H1 (cell line): ENCODE data around the gene FAM200B. TPM values are rescaled to one million over a fixed set of nuclear protein-coding genes. Genes with fewer than 3 reads are reported as not detected.

Experiments used
- CTCF ChIA-PET: fragments of 300-600 bp; sonication (Branson Sonifier 250); formaldehyde crosslinking; loops from one replicate; lab custom pipeline; 2021; ENCODE audit not compliant: partially characterized antibody; lab: Charles Lee
- POLR2A ChIA-PET: fragments of 300-600 bp; sonication (Branson Sonifier 250); formaldehyde crosslinking; loops from one replicate; lab custom pipeline; 2021; ENCODE audit warnings: inconsistent platforms; ENCODE audit not compliant: partially characterized antibody; lab: Charles Lee
- DNase-seq, 2 experiments: peaks; one replicate each; pipeline versions ENCODE4 v3.0.0 to v3.0.0-alpha.2; 2010 to 2022; ENCODE audit warnings: low spot score in 2 of 2, low read depth in 1 of 2, mixed read lengths in 1 of 2
- FAIRE-seq: peaks from 2 replicates; lab custom pipeline; 2011; peaks lifted over from hg19 to GRCh38; lab: Jason Lieb, UNC
- H2AFZ ChIP-seq: 2 replicates; pipeline ENCODE4 v1.8.1; 2012; ENCODE audit warnings: low read length, inconsistent platforms
- H2AK5ac ChIP-seq: 2 replicates; pipeline ENCODE4 v1.6.1; 2013; ENCODE audit warnings: low read depth, low read length
- H2BK120ac ChIP-seq: replicated peaks from 2 replicates; pipeline ENCODE3; 2013; ENCODE audit warnings: low read depth, low read length, inconsistent platforms
- H2BK12ac ChIP-seq: 2 replicates; pipeline ENCODE4 v1.6.1; 2013; ENCODE audit warnings: low read depth, low read length
- H2BK15ac ChIP-seq: 2 replicates; pipeline ENCODE4 v1.6.1; 2013; ENCODE audit warnings: low read length
- H2BK20ac ChIP-seq: 2 replicates; pipeline ENCODE4 v1.6.1; 2013; ENCODE audit warnings: low read length
- H2BK5ac ChIP-seq: 2 replicates; pipeline ENCODE4 v1.6.1; 2013; ENCODE audit warnings: low read depth, low read length
- H3K14ac ChIP-seq: 2 replicates; pipeline ENCODE4 v1.6.1; 2013; ENCODE audit warnings: inconsistent platforms; ENCODE audit not compliant: insufficient read length
- H3K18ac ChIP-seq: 2 replicates; pipeline ENCODE4 v1.6.1; 2013; ENCODE audit warnings: low read length; ENCODE audit errors: extremely low read depth
- H3K23ac ChIP-seq: 2 replicates; pipeline ENCODE4 v1.6.1; 2013; ENCODE audit warnings: inconsistent platforms; ENCODE audit not compliant: insufficient read length
- H3K23me2 ChIP-seq: 2 replicates; pipeline ENCODE4 v1.6.1; 2013; ENCODE audit warnings: low read depth, low read length
- H3K27ac ChIP-seq: 2 replicates; pipeline ENCODE4 v1.6.1; 2011; ENCODE audit warnings: low read depth, low read length, inconsistent platforms
- H3K27me3 ChIP-seq, 4 experiments: replicated peaks in 1 of 4; 1 replicate in 1 of 4; 2 replicates in 3 of 4; pipeline versions ENCODE4 v1.6.1 to v1.8.1; 2011 to 2013; ENCODE audit warnings: low read length in 3 of 4, mild to moderate bottlenecking in 3 of 4, inconsistent platforms in 2 of 4, mixed read lengths in 2 of 4, moderate library complexity in 1 of 4; ENCODE audit not compliant: control insufficient read depth in 3 of 4, insufficient read depth in 3 of 4; ENCODE audit errors: extremely low read depth in 1 of 4
- H3K36me3 ChIP-seq, 4 experiments: 2 replicates each; pipeline versions ENCODE4 v1.6.1 to v1.8.1; 2011 to 2013; ENCODE audit warnings: mild to moderate bottlenecking in 4 of 4, low read length in 3 of 4, moderate library complexity in 2 of 4, control low read depth in 1 of 4, inconsistent platforms in 1 of 4; ENCODE audit not compliant: insufficient read depth in 4 of 4, control insufficient read depth in 2 of 4
- H3K4ac ChIP-seq: replicated peaks from 2 replicates; pipeline ENCODE3; 2013; ENCODE audit warnings: low read length, low read depth, mixed read lengths, inconsistent platforms; ENCODE audit not compliant: insufficient read length
- H3K4me1 ChIP-seq, 4 experiments: replicated peaks in 1 of 4; 1 replicate in 1 of 4; 2 replicates in 3 of 4; pipeline versions ENCODE4 v1.6.1 to v1.8.1; 2011 to 2013; ENCODE audit warnings: low read length in 3 of 4, inconsistent platforms in 2 of 4, mixed read lengths in 1 of 4; ENCODE audit not compliant: insufficient read depth in 4 of 4, control insufficient read depth in 3 of 4
- H3K4me2 ChIP-seq, 2 experiments: 2 replicates each; pipeline versions ENCODE4 v1.6.1 to v1.8.1; 2011 to 2013; ENCODE audit warnings: low read depth in 2 of 2, low read length in 2 of 2, control low read depth in 1 of 2, inconsistent platforms in 1 of 2, mild to moderate bottlenecking in 1 of 2; ENCODE audit not compliant: insufficient read depth in 1 of 2
- H3K4me3 ChIP-seq, 4 experiments: fragments of 200-600, 300-600 bp in 1 of 4; sonication (generic), shearing (Covaris generic), sonication (Bioruptor Twin) in 1 of 4; 2 replicates each; pipeline versions ENCODE4 v1.5.1 to v1.8.1; 2011 to 2016; ENCODE audit warnings: low read length in 4 of 4, low read depth in 3 of 4, control low read depth in 2 of 4, inconsistent platforms in 2 of 4, mild to moderate bottlenecking in 2 of 4, mixed read lengths in 1 of 4, moderate library complexity in 1 of 4; ENCODE audit not compliant: insufficient read depth in 2 of 4; ENCODE audit errors: extremely low read depth in 1 of 4
- H3K56ac ChIP-seq: replicated peaks from 2 replicates; pipeline ENCODE3; 2013; ENCODE audit warnings: low read depth, mild to moderate bottlenecking, mixed read lengths, low read length, inconsistent platforms; ENCODE audit not compliant: insufficient read length
- H3K79me1 ChIP-seq: 2 replicates; pipeline ENCODE4 v1.6.1; 2013; ENCODE audit warnings: low read depth, low read length, control low read depth
- H3K79me2 ChIP-seq, 2 experiments: 2 replicates each; pipeline versions ENCODE4 v1.6.1 to v1.8.1; 2012 to 2013; ENCODE audit warnings: low read length in 2 of 2, mild to moderate bottlenecking in 2 of 2, inconsistent platforms in 1 of 2; ENCODE audit not compliant: insufficient read depth in 2 of 2, control insufficient read depth in 1 of 2
- H3K9ac ChIP-seq, 4 experiments: replicated peaks in 1 of 4; 1 replicate in 1 of 4; 2 replicates in 3 of 4; pipeline versions ENCODE4 v1.6.1 to v1.8.1; 2011 to 2013; ENCODE audit warnings: low read depth in 3 of 4, low read length in 3 of 4, control low read depth in 2 of 4, mild to moderate bottlenecking in 2 of 4, moderate library complexity in 2 of 4, inconsistent platforms in 1 of 4; ENCODE audit errors: extremely low read depth in 1 of 4
- H3K9me3 ChIP-seq, 2 experiments: 2 replicates each; pipeline versions ENCODE4 v1.6.1 to v1.8.1; 2012 to 2013; ENCODE audit warnings: mild to moderate bottlenecking in 2 of 2, moderate library complexity in 2 of 2, control low read depth in 1 of 2, inconsistent platforms in 1 of 2, low read depth in 1 of 2, low read length in 1 of 2, mixed read lengths in 1 of 2; ENCODE audit not compliant: insufficient read depth in 2 of 2
- H4K20me1 ChIP-seq, 2 experiments: replicated peaks in 1 of 2; 2 replicates each; pipeline versions ENCODE3 to v1.8.1; 2011 to 2013; ENCODE audit warnings: inconsistent platforms in 2 of 2, low read length in 2 of 2, mild to moderate bottlenecking in 1 of 2; ENCODE audit not compliant: insufficient read depth in 2 of 2, control insufficient read depth in 1 of 2
- H4K5ac ChIP-seq: 2 replicates; pipeline ENCODE4 v1.6.1; 2013; ENCODE audit warnings: low read length, low read depth, mixed read lengths, inconsistent platforms; ENCODE audit not compliant: insufficient read length
- H4K8ac ChIP-seq: 2 replicates; pipeline ENCODE4 v1.8.0; 2013; ENCODE audit warnings: mild to moderate bottlenecking, moderate library complexity, low read length, inconsistent platforms; ENCODE audit not compliant: insufficient read depth; ENCODE audit errors: extremely low read depth
- H4K91ac ChIP-seq: replicated peaks from 2 replicates; pipeline ENCODE3; 2013; ENCODE audit warnings: low read length, mixed read lengths, inconsistent platforms; ENCODE audit not compliant: insufficient read length
- PHF8 ChIP-seq: fragments of 200-600 bp; sonication (generic); conservative IDR thresholded peaks from 2 replicates; pipeline ENCODE4 v1.7.1; 2012; ENCODE audit warnings: low read depth, mild to moderate bottlenecking, inconsistent platforms, low read length, moderate library complexity
- WGBS, 2 experiments: shearing (Covaris generic) in 1 of 2; methylation state at CpG; one replicate each; pipeline versions ENCODE4 v1.1.6 to v1.1.7; 2013 to 2015; ENCODE audit warnings: low lambda C conversion rate in 2 of 2, mixed read lengths in 2 of 2, inconsistent platforms in 1 of 2, low coverage in 1 of 2, missing lambda C conversion rate in 1 of 2; ENCODE audit not compliant: insufficient replicate concordance in 2 of 2, insufficient coverage in 1 of 2, insufficient read length in 1 of 2; ENCODE audit errors: extremely low coverage in 1 of 2, missing lambda C conversion rate in 1 of 2; 5-methylcytosine and 5-hydroxymethylcytosine counted together
- polyA plus RNA-seq, 7 experiments: library from polyadenylated mRNA; depleted of rRNA in 3 of 7; stranded (reverse) in 5 of 7; unstranded in 2 of 7; fragments of >200 nt in 5 of 7; fragments of 200-250 nt in 2 of 7; gene quantifications; 1 replicate in 5 of 7; 2 replicates in 1 of 7; 4 replicates in 1 of 7; pipeline versions ENCODE4 v1.2.1 to v1.2.3, GENCODE V29; 2011 to 2013; ENCODE audit warnings: missing spikeins in 2 of 7, mixed read lengths in 2 of 7
- total RNA-seq: library from RNA; stranded (reverse); fragmentation: NEBNext Ultra II Directional; extraction: Animal tissue kit (Norgen Biotek cat#: 25700); gene quantifications from 2 replicates; pipeline ENCODE4 v1.2.1, GENCODE V29; 2021

FAM200B gene
- total and polyA plus RNA-seq, 2 of the 8 experiments (the other 6 are each of a cell fraction or from before 2014, with no cell fraction given), result 10.7 to 23.7 TPM

DNA sequence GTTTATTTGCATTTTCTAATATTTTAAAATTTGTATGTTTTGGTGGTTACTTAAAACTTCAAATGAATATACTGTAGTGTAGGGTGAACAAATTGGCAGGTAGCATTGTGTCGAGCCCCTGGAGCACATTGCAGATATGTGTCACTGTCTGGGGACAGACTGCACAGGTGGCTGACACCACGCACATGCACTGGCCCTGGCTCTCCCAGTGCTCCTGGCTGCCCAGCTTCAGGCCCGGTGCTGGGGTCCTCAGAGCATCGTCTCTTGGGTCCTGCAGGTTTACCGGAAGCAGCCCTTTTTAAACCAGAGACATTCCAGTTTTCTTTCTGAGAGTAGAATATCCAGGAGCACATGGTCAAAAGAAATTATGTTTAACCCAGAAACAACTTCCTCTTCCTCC is 36.8 kb downstream of the FAM200B start:
- no peak overlapping the region for H2AFZ ChIP-seq

More for the DNA sequence above, 36.8 kb downstream of the FAM200B start:
- no peak overlapping the region for H2AK5ac ChIP-seq
- H2BK12ac ChIP-seq, result no peak overlapping the region
- H3K79me2 ChIP-seq, result no peaks in the 10 kb centered on the region
- no peak overlapping the region for H3K27ac ChIP-seq
- H3K4me3 ChIP-seq, result no peak overlapping the region
- no peak overlapping the region for H4K8ac ChIP-seq
- no peak overlapping the region for H3K4me2 ChIP-seq
- H3K4ac ChIP-seq, result no peak overlapping the region
- H3K27me3 ChIP-seq, result peaks cover 0 to 1% (median 0%) of the 10 kb centered on the region in 4 experiments; a peak in 1 of 7 replicates
- H3K56ac ChIP-seq, result no peak overlapping the region
- 92% methylated on average over 5 of the region's 5 CpGs; no CpG with 5 or more reads in 1 of the 2 experiments for WGBS, 2 experiments
- no peak for TF ChIP-seq PHF8
- H3K14ac ChIP-seq, result no peak overlapping the region
- H4K91ac ChIP-seq, result no peak overlapping the region
- H3K9ac ChIP-seq, result no peak overlapping the region
- ChIA-PET POLR2A (no interaction called here), CTCF (interaction anchor here (0.9 kb wide), 1 partner anchor 88 kb away, joined by 3 read pairs; no protein-coding TSS in a partner anchor)
- no peak overlapping the region for H2BK15ac ChIP-seq
- DNase-seq (no peak), FAIRE-seq (no peak)
- no peak overlapping the region for H2BK20ac ChIP-seq
- no peak overlapping the region for H2BK120ac ChIP-seq
- H3K23ac ChIP-seq, result no peak overlapping the region
- no peaks in the 10 kb centered on the region for H3K79me1 ChIP-seq
- no peaks in the 10 kb centered on the region for H3K36me3 ChIP-seq
- no peaks in the 10 kb centered on the region for H3K23me2 ChIP-seq
- H3K9me3 ChIP-seq, result no peaks in the 10 kb centered on the region
- H3K4me1 ChIP-seq, result no peaks in the 10 kb centered on the region
- H2BK5ac ChIP-seq, result no peak overlapping the region
- H4K20me1 ChIP-seq, result no peaks in the 10 kb centered on the region
- H4K5ac ChIP-seq, result no peak overlapping the region
- no peak overlapping the region for H3K18ac ChIP-seq
